ENCODE data around the gene MARK2. TPM values are rescaled to one million over a fixed set of nuclear protein-coding genes. Genes with fewer than 3 reads are reported as not detected.

Gene MARK2
- polyA plus RNA-seq, 1 of the 3 experiments (the other 2 are of a cell fraction), result 18.8 TPM

DNA sequence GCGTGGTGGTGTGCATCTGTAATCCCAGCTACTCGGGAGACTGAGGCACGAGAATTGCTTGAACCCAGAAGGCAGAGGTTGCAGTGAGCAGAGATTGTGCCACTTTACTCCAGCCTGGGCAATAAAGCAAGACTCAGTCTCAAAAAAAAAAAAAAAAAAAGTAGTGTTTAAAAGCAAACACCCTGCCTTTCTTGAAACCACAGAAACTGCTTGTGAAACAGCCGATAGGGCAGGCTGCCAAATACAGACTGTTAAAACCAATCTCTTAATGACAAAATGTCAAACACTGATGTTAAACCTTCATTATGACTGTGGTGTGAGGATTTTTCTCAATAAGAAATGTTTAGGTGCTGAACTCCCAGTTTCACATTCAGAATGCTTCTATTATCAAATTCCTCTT lies 27.3 kb downstream of the MARK2 start (continued):
- TF ChIP-seq GATA2 (CRISPR knock-in tag; IDR thresholded peaks at IDR 0.05) (no peak), ELF1 (IDR thresholded peaks at IDR 0.05) (no peak)
- TF ChIP-seq, protein P1, sequence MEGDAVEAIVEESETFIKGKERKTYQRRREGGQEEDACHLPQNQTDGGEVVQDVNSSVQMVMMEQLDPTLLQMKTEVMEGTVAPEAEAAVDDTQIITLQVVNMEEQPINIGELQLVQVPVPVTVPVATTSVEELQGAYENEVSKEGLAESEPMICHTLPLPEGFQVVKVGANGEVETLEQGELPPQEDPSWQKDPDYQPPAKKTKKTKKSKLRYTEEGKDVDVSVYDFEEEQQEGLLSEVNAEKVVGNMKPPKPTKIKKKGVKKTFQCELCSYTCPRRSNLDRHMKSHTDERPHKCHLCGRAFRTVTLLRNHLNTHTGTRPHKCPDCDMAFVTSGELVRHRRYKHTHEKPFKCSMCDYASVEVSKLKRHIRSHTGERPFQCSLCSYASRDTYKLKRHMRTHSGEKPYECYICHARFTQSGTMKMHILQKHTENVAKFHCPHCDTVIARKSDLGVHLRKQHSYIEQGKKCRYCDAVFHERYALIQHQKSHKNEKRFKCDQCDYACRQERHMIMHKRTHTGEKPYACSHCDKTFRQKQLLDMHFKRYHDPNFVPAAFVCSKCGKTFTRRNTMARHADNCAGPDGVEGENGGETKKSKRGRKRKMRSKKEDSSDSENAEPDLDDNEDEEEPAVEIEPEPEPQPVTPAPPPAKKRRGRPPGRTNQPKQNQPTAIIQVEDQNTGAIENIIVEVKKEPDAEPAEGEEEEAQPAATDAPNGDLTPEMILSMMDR (IDR thresholded peaks at IDR 0.05), result no peak

DNA sequence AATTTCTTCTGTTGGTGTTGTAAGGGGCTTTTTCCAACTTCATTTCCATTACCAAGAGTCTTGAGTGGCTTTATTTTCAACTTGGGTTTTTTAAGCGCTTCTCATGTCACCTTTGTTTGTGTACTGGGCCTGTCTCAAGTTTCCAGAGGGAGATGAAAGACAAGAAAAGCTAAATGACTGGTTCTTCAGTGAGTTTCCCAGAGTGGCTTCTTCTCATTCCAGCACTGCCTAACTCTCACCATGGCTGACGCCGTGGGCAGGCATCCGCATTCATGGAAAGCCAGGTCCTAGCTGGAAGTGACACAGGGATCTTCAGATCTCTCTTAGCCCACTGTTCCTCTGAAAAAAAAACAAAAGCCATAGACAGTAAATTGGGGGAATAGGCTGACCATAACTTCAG lies 28.6 kb downstream of the MARK2 start:
- no peak overlapping the region for H3K4me2 ChIP-seq
- ChIA-PET POLR2A (no interaction called here), CTCF (interaction anchor here (5.4 kb wide), 1 partner anchor 30 kb away, joined by 23 read pairs; the partner anchor contains the start of gene MARK2)
- no peak overlapping the region for H3K4me3 ChIP-seq (ENCODE audit: low read depth in 2 of 2, low read length in 1 of 2)
- TF ChIP-seq POLR2AphosphoS5 (IDR thresholded peaks at IDR 0.05; ENCODE audit: low read depth, low read length), result no peak
- TF ChIP-seq FOSL2 (IDR thresholded peaks at IDR 0.05; ENCODE audit: borderline replicate concordance, low read depth), result no peak
- no peak for TF ChIP-seq TCF12 (IDR thresholded peaks at IDR 0.05)
- no peak for TF ChIP-seq RXRA (IDR thresholded peaks at IDR 0.05; ENCODE audit: borderline replicate concordance, low read depth)
- no peak for TF ChIP-seq RAD21 (IDR thresholded peaks at IDR 0.05; ENCODE audit: low read length)
- TF ChIP-seq, protein P2, sequence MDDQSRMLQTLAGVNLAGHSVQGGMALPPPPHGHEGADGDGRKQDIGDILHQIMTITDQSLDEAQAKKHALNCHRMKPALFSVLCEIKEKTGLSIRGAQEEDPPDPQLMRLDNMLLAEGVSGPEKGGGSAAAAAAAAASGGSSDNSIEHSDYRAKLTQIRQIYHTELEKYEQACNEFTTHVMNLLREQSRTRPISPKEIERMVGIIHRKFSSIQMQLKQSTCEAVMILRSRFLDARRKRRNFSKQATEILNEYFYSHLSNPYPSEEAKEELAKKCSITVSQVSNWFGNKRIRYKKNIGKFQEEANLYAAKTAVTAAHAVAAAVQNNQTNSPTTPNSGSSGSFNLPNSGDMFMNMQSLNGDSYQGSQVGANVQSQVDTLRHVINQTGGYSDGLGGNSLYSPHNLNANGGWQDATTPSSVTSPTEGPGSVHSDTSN (IDR thresholded peaks at IDR 0.05), result no peak
- TF ChIP-seq, protein P3, sequence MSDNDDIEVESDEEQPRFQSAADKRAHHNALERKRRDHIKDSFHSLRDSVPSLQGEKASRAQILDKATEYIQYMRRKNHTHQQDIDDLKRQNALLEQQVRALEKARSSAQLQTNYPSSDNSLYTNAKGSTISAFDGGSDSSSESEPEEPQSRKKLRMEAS (IDR thresholded peaks at IDR 0.05; ENCODE audit: low read depth), result no peak
- no peak for TF ChIP-seq MEF2A (IDR thresholded peaks at IDR 0.05; ENCODE audit: borderline replicate concordance, low read depth)
- TF ChIP-seq, protein P4, sequence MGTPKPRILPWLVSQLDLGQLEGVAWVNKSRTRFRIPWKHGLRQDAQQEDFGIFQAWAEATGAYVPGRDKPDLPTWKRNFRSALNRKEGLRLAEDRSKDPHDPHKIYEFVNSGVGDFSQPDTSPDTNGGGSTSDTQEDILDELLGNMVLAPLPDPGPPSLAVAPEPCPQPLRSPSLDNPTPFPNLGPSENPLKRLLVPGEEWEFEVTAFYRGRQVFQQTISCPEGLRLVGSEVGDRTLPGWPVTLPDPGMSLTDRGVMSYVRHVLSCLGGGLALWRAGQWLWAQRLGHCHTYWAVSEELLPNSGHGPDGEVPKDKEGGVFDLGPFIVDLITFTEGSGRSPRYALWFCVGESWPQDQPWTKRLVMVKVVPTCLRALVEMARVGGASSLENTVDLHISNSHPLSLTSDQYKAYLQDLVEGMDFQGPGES (IDR thresholded peaks at IDR 0.05; ENCODE audit: low read depth, low read length), result no peak
- no peak for TF ChIP-seq SMC3 (IDR thresholded peaks at IDR 0.05; ENCODE audit: low read depth, low read length)
- TF ChIP-seq FOXM1 (IDR thresholded peaks at IDR 0.05; ENCODE audit: low read depth), result no peak
- no peak for TF ChIP-seq YY1 (IDR thresholded peaks at IDR 0.05; ENCODE audit: low read depth)
- TF ChIP-seq TAF1 (IDR thresholded peaks at IDR 0.05; ENCODE audit: borderline replicate concordance, low read depth, low read length), result no peak
- no peak for TF ChIP-seq CHD2 (IDR thresholded peaks at IDR 0.05; ENCODE audit: low read length, partially characterized antibody)
- TF ChIP-seq, protein P5, sequence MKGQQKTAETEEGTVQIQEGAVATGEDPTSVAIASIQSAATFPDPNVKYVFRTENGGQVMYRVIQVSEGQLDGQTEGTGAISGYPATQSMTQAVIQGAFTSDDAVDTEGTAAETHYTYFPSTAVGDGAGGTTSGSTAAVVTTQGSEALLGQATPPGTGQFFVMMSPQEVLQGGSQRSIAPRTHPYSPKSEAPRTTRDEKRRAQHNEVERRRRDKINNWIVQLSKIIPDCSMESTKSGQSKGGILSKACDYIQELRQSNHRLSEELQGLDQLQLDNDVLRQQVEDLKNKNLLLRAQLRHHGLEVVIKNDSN (IDR thresholded peaks at IDR 0.05; ENCODE audit: borderline replicate concordance, low read depth), result no peak
- TF ChIP-seq ELF1 (IDR thresholded peaks at IDR 0.05), result no peak
- TF ChIP-seq EP300 (IDR thresholded peaks at IDR 0.05; ENCODE audit: borderline replicate concordance in 1 of 2, low read depth in 1 of 2, low read length in 1 of 2), result no peak
- H3K27ac ChIP-seq (ENCODE audit: low read depth in 2 of 2, low read length in 1 of 2), result no peak overlapping the region
- WGBS (ENCODE audit: low lambda C conversion rate), result 97% methylated on average over 4 of the region's 4 CpGs
- H3K79me2 ChIP-seq (ENCODE audit: insufficient read depth), result peaks cover 71% of the 10 kb centered on the region
- H3K36me3 ChIP-seq (replicated peaks in 1 of 2; ENCODE audit: control insufficient read depth in 1 of 2, insufficient read depth in 2 of 2, low read length in 1 of 2), result peaks cover 0 to 3% of the 10 kb centered on the region in 2 experiments
- peaks cover 74% of the 10 kb centered on the region for H4K20me1 ChIP-seq (ENCODE audit: insufficient read depth)
- H3F3A ChIP-seq (replicated peaks; ENCODE audit: insufficient read depth), result no peaks in the 10 kb centered on the region
- no peaks in the 10 kb centered on the region for H3K27me3 ChIP-seq (ENCODE audit: insufficient read depth)
- no peak overlapping the region for H2AFZ ChIP-seq (ENCODE audit: low read depth)
- DNase-seq, result no peak
- H3K4me1 ChIP-seq (ENCODE audit: control insufficient read depth in 1 of 2, insufficient read depth in 2 of 2, low read depth in 1 of 2, low read length in 1 of 2), result peaks cover 31 to 32% of the 10 kb centered on the region in 2 experiments; a peak in 3 of 4 replicates
- no peaks in the 10 kb centered on the region for H3K9me2 ChIP-seq
- H3K9ac ChIP-seq, result no peak overlapping the region
- no peaks in the 10 kb centered on the region for H3K9me3 ChIP-seq

Measured in SK-N-SH (cell line).